Common myeloid progenitor, CD34-positive (primary cell): Measurements from ENCODE around the gene BANK1.

Source experiments
- CTCF ChIA-PET: fragments of 350-600 bp; sonication (Branson Sonifier 250); formaldehyde crosslinking; loops from one replicate; lab custom pipeline; 2021; ENCODE audit warnings: antibody characterized with exemption; lab: Charles Lee
- POLR2A ChIA-PET: fragments of 350-600 bp; sonication (Branson Sonifier 250); formaldehyde crosslinking; loops from one replicate; lab custom pipeline; 2021; ENCODE audit warnings: antibody characterized with exemption; lab: Charles Lee
- DNase-seq, 3 donors: peaks; one replicate each; pipeline versions ENCODE4 v3.0.0 to v3.0.0-alpha.2; 2013
- H3K27ac ChIP-seq, 2 experiments: 1 replicate in 1 of 2; 2 replicates in 1 of 2; pipeline ENCODE4 v1.7.0; 2013; ENCODE audit warnings: inconsistent platforms in 2 of 2, low read length in 2 of 2, mild to moderate bottlenecking in 2 of 2, low read depth in 1 of 2, moderate library complexity in 1 of 2; ENCODE audit not compliant: severe bottlenecking in 2 of 2, insufficient read depth in 1 of 2, poor library complexity in 1 of 2
- H3K27me3 ChIP-seq, 5 experiments: replicated peaks in 2 of 5; 1 replicate in 3 of 5; 2 replicates in 2 of 5; pipeline versions ENCODE4 v1.6.1 to v1.7.0; 2013; ENCODE audit warnings: low read length in 4 of 5, mild to moderate bottlenecking in 2 of 5, moderate library complexity in 2 of 5, inconsistent platforms in 1 of 5; ENCODE audit not compliant: insufficient read depth in 5 of 5, control insufficient read depth in 4 of 5
- H3K36me3 ChIP-seq, 4 experiments: 1 replicate in 2 of 4; 2 replicates in 2 of 4; pipeline versions ENCODE4 v1.6.1 to v1.7.0; 2013; ENCODE audit warnings: low read length in 3 of 4, control low read depth in 1 of 4, mild to moderate bottlenecking in 1 of 4; ENCODE audit not compliant: control insufficient read depth in 4 of 4, insufficient read depth in 4 of 4
- H3K4me1 ChIP-seq, 4 experiments: 1 replicate in 3 of 4; 2 replicates in 1 of 4; pipeline versions ENCODE4 v1.6.1 to v1.7.1; 2013; ENCODE audit warnings: low read length in 3 of 4, mild to moderate bottlenecking in 3 of 4, control low read depth in 1 of 4, inconsistent platforms in 1 of 4, moderate library complexity in 1 of 4; ENCODE audit not compliant: control insufficient read depth in 4 of 4, insufficient read depth in 4 of 4; ENCODE audit errors: control extremely low read depth in 1 of 4
- H3K4me3 ChIP-seq, 7 experiments: 1 replicate in 4 of 7; 2 replicates in 3 of 7; pipeline versions ENCODE4 v1.5.1 to v1.7.0; 2013; ENCODE audit warnings: mild to moderate bottlenecking in 7 of 7, low read length in 6 of 7, moderate library complexity in 6 of 7, inconsistent platforms in 2 of 7, low read depth in 2 of 7, control low read depth in 1 of 7; ENCODE audit not compliant: insufficient read depth in 4 of 7, control insufficient read depth in 1 of 7; ENCODE audit errors: extremely low read depth in 1 of 7
- H3K9me3 ChIP-seq, 5 experiments: 1 replicate in 4 of 5; 2 replicates in 1 of 5; pipeline versions ENCODE4 v1.6.1 to v1.7.1; 2013; ENCODE audit warnings: low read length in 4 of 5, mild to moderate bottlenecking in 2 of 5, inconsistent platforms in 1 of 5, low read depth in 1 of 5, moderate library complexity in 1 of 5; ENCODE audit not compliant: control insufficient read depth in 4 of 5, insufficient read depth in 2 of 5; ENCODE audit errors: control extremely low read depth in 1 of 5
- WGBS: methylation state at CpG from one replicate; pipeline ENCODE4 v1.1.5; 2013; ENCODE audit not compliant: insufficient coverage; 5-methylcytosine and 5-hydroxymethylcytosine counted together

BANK1 gene

DNA sequence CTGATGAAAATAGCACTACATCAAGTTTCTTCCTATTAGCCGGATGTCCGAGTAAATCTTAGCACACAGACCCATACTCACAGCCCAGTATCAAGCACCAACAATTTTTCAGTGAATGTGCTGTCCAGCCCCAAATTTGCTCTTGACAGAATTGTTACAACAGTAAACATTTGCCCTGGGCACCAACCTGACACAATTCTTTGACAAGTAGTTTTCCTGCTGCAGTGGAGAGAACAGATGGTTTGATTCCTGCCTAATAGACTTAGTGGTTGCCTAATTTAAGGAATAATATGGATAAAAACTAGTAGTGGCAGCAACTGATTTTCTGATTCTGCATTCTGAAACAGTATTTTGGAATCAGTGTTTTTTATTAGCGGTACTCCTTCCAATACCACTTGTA, 301.1 kb downstream of the BANK1 start:
- 95% methylated on average over 2 of the region's 3 CpGs for WGBS
- no peaks in the 10 kb centered on the region for H3K36me3 ChIP-seq

DNA sequence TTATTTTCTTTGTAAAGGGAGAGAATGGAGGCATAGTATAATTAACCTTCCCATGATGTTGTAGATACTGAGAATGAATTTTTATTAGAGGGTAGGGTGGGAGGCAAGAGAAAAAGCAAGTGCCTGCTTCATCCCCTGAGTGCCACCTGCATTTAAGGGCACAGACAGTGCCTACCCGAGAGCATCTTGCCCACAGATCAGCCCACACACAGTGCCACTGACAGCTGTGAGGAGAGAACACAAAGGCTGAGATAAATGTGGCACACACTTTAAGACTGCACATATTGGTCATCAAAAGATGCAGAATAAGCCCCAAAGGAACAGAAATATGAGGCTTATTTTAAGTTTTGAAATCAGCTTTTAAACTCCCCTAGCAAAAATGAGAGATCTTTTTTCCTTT, 304.0 kb downstream of the BANK1 start:
- WGBS, result 100% methylated on average over 1 of the region's 1 CpG
- Histone ChIP-seq H3K9me3 (no peaks in the 10 kb centered on the region), H3K27ac (no peak overlapping the region), H3K36me3 (no peaks in the 10 kb centered on the region), H3K4me1 (no peaks in the 10 kb centered on the region), H3K4me3 (no peak overlapping the region), H3K27me3 (no peaks in the 10 kb centered on the region)
- CTCF ChIA-PET, result no interaction called here
- DNase-seq, result no peak
- POLR2A ChIA-PET, result no interaction called here

More for the DNA sequence above, 301.1 kb downstream of the BANK1 start:
- Histone ChIP-seq H3K9me3 (peaks cover 0 to 4% (median 0%) of the 10 kb centered on the region in 5 experiments), H3K4me1 (no peaks in the 10 kb centered on the region), H3K4me3 (no peak overlapping the region), H3K27ac (no peak overlapping the region), H3K27me3 (no peaks in the 10 kb centered on the region)
- DNase-seq, result no peak
- ChIA-PET POLR2A (no interaction called here), CTCF (no interaction called here)

- Histone ChIP-seq H3K27ac (no peak overlapping the region), H3K27me3 (no peaks in the 10 kb centered on the region), H3K4me1 (no peaks in the 10 kb centered on the region), H3K36me3 (no peaks in the 10 kb centered on the region), H3K4me3 (no peak overlapping the region), H3K9me3 (peaks cover 3 to 29% (median 8%) of the 10 kb centered on the region in 5 experiments)
- ChIA-PET CTCF (no interaction called here), POLR2A (no interaction called here)
- DNase-seq, result no peak
- no CpG with 5 or more reads among the region's 3 CpGs for whole genome bisulfite sequencing
Observed at GRCh38 chr4:102103368-102103767, 312.8 kb downstream of the BANK1 start.

DNA sequence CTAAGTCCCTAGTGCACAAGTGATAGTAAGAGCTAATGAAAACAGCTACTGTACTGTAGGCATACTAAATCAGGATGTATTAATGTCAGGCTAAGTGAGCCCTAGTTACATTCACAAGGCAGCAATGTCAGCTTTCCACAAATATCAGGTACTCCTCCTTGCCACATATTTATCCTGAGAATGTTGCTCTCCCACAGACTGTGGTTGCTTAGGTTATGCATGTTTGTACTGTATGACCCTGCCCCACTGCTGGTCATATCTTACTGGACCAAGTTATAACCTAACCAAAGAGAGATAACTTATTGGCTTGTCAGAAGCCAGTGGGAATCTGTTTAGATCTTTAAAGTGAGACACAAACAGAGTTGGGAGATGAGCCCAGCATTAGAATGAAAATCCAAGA, 313.7 kb downstream of the BANK1 start:
- H3K9me3 ChIP-seq, result peaks cover 3 to 29% (median 8%) of the 10 kb centered on the region in 5 experiments
- no peaks in the 10 kb centered on the region for H3K4me1 ChIP-seq
- no peaks in the 10 kb centered on the region for H3K27me3 ChIP-seq
- ChIA-PET CTCF (no interaction called here), POLR2A (interaction anchor here (0.7 kb wide), 1 partner anchor 829 kb away, joined by 5 read pairs; no protein-coding TSS in a partner anchor)
- no peak for DNase-seq
- H3K27ac ChIP-seq, result no peak overlapping the region
- no peak overlapping the region for H3K4me3 ChIP-seq
- H3K36me3 ChIP-seq, result no peaks in the 10 kb centered on the region

- POLR2A ChIA-PET, result no interaction called here
- no CpG with 5 or more reads among the region's 1 CpG for WGBS
- Histone ChIP-seq H3K9me3 (peaks cover 3 to 29% (median 8%) of the 10 kb centered on the region in 5 experiments), H3K27me3 (no peaks in the 10 kb centered on the region), H3K36me3 (no peaks in the 10 kb centered on the region), H3K4me1 (no peaks in the 10 kb centered on the region), H3K27ac (no peak overlapping the region), H3K4me3 (no peak overlapping the region)
- DNase-seq, result no peak
- CTCF ChIA-PET, result no interaction called here
Observed at GRCh38 chr4:102105983-102106382, 315.5 kb downstream of the BANK1 start.

DNA sequence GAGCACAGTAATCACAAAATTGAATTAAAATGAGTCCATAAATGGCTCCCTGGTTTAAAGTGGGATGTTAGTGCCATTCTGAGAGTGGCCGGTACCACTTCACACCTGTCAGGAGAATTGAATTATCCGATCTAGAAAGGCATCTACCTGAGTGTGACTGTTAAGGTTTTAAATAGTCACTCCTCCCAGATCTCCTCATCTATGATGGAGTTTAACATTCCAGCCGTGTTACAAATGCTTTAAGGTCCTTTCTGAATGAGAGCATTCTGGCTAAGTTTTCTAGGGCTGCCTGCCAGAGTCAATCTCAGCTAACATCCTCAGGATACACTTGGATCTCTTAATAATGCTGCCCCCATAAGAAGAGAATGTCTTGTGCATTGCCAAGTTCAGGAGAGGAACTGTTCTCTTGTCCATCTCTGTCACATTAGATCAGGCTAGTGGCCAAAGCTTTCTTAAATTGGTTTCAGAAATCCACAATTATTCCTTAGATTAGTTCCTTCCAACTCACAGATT, 323.6 kb downstream of the BANK1 start:
- H3K27me3 ChIP-seq, result no peaks in the 10 kb centered on the region
- 94% methylated on average over 3 of the region's 3 CpGs for WGBS
- H3K9me3 ChIP-seq, result no peaks in the 10 kb centered on the region
- no peak overlapping the region for H3K27ac ChIP-seq
- ChIA-PET POLR2A (no interaction called here), CTCF (no interaction called here)
- H3K4me3 ChIP-seq, result no peak overlapping the region
- no peak for DNase-seq
- H3K36me3 ChIP-seq, result no peaks in the 10 kb centered on the region
- no peaks in the 10 kb centered on the region for H3K4me1 ChIP-seq

GRCh38 chr4:102116121-102116520, 325.6 kb downstream of the BANK1 start:
- no CpG with 5 or more reads among the region's 3 CpGs for WGBS
- ChIA-PET CTCF (no interaction called here), POLR2A (no interaction called here)
- no peak overlapping the region for H3K27ac ChIP-seq
- peaks cover 0 to 7% (median 0%) of the 10 kb centered on the region in 5 experiments for H3K9me3 ChIP-seq
- no peaks in the 10 kb centered on the region for H3K4me1 ChIP-seq
- no peak overlapping the region for H3K4me3 ChIP-seq
- no peaks in the 10 kb centered on the region for H3K36me3 ChIP-seq
- DNase-seq, result no peak
- H3K27me3 ChIP-seq, result no peaks in the 10 kb centered on the region
